ENCODE results near the gene SLCO2A1.

Gene SLCO2A1

DNA sequence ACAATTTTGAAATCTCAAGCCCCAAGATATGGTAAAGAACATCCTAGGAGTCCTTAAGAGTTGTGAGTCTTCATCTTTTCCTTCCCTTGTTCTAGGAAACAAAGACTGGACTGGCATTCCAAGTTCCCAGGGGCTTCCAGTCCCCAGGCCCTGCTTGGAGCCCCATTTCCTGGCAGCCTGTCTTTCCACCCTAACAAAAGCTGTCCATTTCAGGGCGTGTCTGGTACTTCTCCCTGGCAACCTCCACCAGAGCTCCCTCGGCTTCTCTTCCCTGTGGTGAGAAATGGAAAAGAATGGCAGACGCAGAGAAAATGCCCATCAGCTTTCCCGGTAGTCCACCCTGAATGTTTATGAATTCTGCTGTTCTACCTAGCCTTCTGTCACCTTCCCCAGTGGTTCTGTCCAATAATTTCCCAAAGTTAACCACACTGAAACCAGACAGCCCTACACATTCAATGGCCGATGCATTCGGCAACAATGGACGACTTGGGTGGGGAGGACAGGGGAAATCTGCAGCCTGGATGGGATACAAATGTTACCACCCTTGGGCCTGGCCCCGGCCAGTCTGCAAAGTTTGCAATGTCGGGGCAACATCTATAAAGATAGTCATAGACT is 140.9 kb downstream of the SLCO2A1 start:
- Histone ChIP-seq H3K27me3 (peaks cover 22% of the 10 kb centered on the region), H3K36me3 (no peaks in the 10 kb centered on the region), H3K4me3 (ENCODE audit: low read depth in 1 of 2, low read length in 1 of 2) (no peak overlapping the region), H3K27ac (no peak overlapping the region), H3K9me3 (no peaks in the 10 kb centered on the region), H3K4me1 (ENCODE audit: control insufficient read depth in 1 of 2, insufficient read depth in 1 of 2, low read depth in 1 of 2, low read length in 1 of 2) (no peaks in the 10 kb centered on the region)
- TF ChIP-seq, protein P1, sequence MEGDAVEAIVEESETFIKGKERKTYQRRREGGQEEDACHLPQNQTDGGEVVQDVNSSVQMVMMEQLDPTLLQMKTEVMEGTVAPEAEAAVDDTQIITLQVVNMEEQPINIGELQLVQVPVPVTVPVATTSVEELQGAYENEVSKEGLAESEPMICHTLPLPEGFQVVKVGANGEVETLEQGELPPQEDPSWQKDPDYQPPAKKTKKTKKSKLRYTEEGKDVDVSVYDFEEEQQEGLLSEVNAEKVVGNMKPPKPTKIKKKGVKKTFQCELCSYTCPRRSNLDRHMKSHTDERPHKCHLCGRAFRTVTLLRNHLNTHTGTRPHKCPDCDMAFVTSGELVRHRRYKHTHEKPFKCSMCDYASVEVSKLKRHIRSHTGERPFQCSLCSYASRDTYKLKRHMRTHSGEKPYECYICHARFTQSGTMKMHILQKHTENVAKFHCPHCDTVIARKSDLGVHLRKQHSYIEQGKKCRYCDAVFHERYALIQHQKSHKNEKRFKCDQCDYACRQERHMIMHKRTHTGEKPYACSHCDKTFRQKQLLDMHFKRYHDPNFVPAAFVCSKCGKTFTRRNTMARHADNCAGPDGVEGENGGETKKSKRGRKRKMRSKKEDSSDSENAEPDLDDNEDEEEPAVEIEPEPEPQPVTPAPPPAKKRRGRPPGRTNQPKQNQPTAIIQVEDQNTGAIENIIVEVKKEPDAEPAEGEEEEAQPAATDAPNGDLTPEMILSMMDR (IDR thresholded peaks at IDR 0.05), result no peak

DNA sequence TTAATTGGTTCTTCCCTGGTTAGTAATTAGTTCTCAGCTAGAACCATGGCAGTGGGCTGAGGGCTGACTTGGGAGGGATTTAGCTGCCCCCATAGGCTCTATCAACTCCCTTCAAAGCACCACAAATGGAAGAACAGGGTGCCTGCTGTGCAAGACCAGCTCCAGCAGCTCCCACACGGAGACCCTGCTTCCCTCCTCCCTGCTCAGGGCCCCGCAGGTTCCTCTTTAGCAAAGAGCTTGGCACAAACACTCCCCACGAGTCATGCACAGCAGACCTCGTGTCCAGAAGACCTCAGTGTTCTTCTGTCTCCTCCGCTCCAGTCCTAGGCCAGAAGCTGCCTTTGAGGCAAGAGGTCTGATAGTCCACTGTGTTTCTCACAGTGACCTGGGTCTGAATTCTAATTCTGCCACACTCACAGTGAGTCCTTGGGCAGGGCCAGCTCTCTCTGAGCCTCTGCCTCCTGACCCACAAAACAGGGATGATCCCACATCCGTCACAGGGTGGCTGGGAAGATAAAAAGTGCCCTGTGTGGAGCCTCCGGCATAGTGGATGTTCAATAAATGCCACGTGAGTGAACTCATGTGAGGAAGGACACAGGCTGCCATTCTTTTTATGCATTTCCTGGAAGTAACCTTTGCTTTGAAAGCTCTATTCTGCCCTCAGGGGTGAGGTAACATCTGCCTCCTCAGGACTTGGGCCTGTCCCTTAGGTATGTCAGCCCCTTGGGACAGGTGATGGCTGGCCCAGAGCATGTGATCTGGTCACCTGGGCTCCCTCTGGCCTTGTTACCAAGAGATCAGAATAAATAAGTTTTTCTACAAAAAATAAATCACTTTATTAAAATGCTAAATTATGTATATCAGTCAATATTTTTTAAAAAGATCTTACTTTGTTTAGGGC is 141.7 kb downstream of the SLCO2A1 start:
- TF ChIP-seq, protein P1 (IDR thresholded peaks at IDR 0.05), result no peak
- H3K27me3 ChIP-seq, result peaks cover 14% of the 10 kb centered on the region
- no peaks in the 10 kb centered on the region for H3K4me1 ChIP-seq (ENCODE audit: control insufficient read depth in 1 of 2, insufficient read depth in 1 of 2, low read depth in 1 of 2, low read length in 1 of 2)
- H3K27ac ChIP-seq, result no peak overlapping the region
- H3K4me3 ChIP-seq (ENCODE audit: low read depth in 1 of 2, low read length in 1 of 2), result no peak overlapping the region
- no peaks in the 10 kb centered on the region for H3K36me3 ChIP-seq
- no peaks in the 10 kb centered on the region for H3K9me3 ChIP-seq

- Histone ChIP-seq H3K27ac (no peak overlapping the region), H3K36me3 (no peaks in the 10 kb centered on the region), H3K9me3 (no peaks in the 10 kb centered on the region), H3K27me3 (peaks cover 6% of the 10 kb centered on the region), H3K4me3 (ENCODE audit: low read depth in 1 of 2, low read length in 1 of 2) (no peak overlapping the region), H3K4me1 (ENCODE audit: control insufficient read depth in 1 of 2, insufficient read depth in 1 of 2, low read depth in 1 of 2, low read length in 1 of 2) (no peaks in the 10 kb centered on the region)
- TF ChIP-seq, protein P1 (IDR thresholded peaks at IDR 0.05), result no peak
Measured at GRCh38 chr3:133887074-133887802, 142.5 kb downstream of the SLCO2A1 start.

- TF ChIP-seq, protein P1 (IDR thresholded peaks at IDR 0.05), result no peak
- no peaks in the 10 kb centered on the region for H3K9me3 ChIP-seq
Measured at GRCh38 chr3:133886031-133886722, 143.5 kb downstream of the SLCO2A1 start.

More at GRCh38 chr3:133886031-133886722, 143.5 kb downstream of the SLCO2A1 start:
- Histone ChIP-seq H3K36me3 (no peaks in the 10 kb centered on the region), H3K27me3 (no peaks in the 10 kb centered on the region), H3K27ac (no peak overlapping the region), H3K4me1 (ENCODE audit: control insufficient read depth in 1 of 2, insufficient read depth in 1 of 2, low read depth in 1 of 2, low read length in 1 of 2) (no peaks in the 10 kb centered on the region), H3K4me3 (ENCODE audit: low read depth in 1 of 2, low read length in 1 of 2) (no peak overlapping the region)

Data from neutrophil (primary cell).